Stimulated activated CD4-positive, alpha-beta T cell treated with anti-CD3 and anti-CD28 coated beads, TNF-alpha, amount 100 ng/mL, for 24 hours (primary cell): ENCODE measurements around the gene TWIST2.
A peak's percentile ranks its signal among the peaks of the same experiment; 100 is the strongest.

ENCODE experiments used
- DNase-seq, 3 experiments: peaks; one replicate each; pipeline ENCODE4 v3.0.0-alpha.2; 2020; ENCODE audit warnings: low read depth in 3 of 3

TWIST2 gene

DNA sequence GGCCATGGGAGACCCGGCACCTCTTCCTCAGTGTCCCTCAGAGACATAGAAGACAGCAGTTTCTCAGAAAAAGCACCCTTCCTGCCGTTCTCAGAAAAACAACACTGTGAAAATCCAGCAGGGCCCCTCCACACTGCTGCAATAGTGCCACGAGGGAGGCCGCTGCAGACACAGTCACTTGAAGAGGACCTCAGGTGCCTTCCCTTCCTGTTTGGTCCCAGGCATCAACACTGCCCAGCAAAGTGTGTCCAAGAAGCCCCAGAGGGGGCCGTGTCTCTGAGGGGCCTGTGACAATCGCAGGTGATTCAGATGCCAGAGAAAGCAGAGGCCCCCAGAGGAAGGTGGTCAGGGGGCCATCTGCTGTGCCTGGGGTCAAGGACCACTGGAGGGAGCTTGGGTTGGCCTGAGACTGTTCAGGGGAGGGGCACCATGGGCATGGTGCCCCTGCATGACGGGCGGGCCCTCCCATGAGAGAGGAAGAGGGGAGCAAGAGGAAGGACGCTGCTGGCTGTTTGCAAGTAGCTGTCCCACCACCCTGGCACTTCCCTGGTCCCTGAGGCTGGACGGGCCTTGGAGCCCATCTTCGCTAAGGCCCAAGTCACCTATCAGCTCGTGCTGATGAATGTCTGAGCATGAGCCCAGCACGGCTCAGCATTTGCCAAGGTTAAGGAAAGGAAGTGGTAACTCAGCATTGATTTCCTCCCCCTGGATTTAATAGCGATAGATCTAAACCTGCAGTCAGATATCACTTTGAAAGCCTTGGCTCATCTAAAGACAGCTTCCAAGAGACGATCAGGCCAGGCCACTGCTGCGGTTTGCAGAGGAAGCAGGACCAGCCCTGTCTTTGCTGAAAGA, 9.1 kb downstream of the TWIST2 start:
- DNase-seq = no peak

DNA sequence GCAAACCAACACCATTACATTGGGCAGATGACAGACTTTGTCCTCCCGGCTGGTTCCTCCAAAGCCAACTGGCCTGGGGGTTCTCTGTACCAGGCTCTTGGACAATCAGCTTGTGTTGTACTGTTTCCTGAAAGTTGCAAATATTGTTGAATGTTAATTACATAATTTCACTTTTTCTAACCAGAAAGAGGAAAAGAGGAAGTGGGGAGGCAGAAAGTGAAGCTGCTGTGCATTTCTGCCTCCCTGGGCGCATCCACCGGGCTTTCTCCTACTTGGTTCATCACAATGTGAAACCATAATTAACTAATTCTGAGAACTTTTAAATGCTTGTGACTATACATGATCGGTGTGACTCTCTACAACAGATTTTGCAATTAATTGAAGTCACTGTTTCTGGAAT, 10.1 kb downstream of the TWIST2 start:
- DNase-seq = no peak

DNA sequence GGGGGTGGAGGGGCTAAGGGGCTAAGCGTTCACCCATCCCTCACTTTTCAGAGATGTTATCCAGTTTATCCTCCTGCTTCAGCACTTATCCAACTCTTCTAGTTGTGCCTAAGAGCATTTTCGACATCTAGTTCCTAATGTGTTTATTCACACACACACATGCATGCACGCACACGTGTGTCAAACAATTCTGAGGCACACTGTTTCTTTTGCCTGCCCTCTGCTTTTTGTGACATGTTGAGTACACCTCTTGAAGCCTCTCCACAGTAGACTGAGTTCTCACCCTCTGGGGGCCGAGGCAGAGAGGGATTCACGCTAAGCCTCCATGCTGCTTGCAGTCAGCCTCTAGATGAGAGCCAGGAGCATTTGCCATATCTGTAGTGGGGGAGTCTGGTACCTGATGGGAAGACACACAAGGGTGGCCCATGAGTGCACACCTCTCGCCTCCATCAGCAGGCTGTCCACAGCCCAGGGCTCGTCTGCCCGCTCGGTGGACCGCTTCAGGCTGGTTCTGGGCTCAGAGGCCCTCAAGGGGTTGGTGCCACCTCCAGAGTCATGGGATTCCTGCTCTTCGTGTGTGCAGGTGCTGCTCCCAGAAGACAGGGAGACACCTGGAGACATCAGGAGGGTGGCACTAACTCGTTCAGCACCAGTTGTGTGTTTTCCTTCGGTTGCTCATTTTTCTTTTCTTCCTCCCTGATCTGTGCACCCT, 11.9 kb downstream of the TWIST2 start:
- DNase-seq = no peak

DNA sequence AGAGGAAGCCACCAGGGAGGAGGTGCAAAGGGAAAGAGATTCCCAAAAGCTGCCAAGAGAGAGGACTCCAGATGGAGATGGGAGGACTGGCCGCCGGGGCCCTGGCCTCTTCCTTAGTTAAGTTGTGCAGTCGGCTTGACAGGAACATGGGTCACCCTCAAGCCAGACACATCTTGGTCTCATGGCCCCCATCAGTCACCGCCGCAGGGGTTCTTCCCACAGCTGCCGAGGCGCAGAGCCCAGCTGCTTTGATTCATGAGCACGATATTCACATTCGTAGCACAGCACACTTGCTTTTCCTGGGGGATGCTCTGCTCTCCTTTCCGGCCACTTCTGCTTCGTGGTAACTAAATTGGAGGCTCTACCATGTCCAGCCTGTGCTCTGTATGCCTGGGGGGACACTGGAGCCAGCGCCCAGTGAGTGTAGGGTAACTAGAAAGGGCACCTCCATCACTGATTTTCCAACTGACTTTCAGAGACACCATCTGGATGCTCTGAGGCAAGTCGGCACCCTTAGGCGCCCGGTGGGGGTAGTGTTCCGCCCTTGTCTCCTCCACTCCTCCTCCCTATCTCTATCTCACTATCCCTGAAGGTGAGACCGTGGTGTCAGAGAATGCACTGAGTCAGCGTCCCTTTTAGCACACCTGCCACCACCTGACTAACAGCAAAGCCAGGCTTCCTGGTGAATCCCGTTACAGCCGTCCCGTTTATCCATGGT, 13.3 kb downstream of the TWIST2 start:
- no peak for DNase-seq

DNA sequence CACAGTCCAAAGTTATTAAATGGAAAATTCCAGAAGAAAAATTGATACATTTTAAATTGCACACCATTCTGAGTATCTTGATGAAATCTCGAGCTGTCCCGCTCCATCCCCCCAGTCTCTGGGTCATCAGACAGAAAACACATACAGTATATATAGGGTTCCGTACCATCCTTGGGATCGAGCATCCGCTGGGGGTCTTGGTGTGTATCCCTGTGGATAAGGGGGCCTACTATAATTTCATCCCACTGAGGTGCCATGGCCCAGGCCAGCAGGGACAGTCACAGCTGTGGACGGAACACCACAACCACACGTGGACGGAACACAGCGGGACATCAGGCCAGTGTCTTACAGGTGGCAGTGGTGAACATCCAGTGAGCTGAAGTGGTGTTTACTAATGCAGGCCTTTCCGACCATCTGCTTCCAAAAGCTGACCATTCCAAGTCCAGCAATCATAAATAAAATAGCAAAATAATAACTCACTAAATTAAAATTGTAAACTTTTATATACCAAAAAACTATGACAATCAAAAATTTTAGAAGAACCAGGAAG, 14.0 kb downstream of the TWIST2 start:
- DNase-seq = no peak

DNA sequence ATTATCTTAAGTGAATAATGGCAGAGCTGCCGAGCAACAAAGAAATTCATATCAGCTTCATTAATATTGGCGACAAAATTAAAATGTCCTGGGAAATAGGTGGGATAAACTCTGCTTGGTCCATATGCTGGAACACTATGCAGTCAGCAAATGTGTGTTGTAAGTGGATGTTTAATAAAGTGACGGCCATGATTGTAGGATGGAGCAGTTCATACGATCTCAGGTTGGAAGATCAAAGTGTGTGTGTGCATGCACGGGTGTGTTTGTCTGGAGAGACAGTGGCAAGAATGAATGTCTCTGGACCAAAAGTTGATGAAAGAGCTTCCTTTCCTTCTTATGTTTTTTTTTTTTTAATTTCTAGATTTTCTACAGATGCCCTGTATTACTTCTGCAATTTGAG, 14.8 kb downstream of the TWIST2 start:
- no peak for DNase-seq

DNA sequence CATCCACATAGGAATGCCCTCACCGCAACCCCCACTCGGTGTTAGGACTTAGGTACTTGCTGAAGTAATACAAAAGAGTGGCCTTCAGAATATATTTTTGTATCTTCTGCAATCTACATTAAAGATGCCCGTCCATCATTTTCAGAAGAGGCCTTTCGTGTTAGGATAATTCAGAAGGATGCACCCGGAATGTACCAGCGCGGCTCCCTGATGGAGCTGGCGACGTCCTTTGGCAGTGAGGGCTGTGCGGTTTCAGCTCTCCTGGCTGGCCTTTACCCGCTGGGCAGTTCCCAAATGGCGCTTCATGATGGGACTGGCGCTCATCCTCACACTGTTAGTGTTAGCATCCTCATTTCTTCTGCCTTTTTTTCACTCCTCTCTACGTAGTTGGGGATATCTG, 15.3 kb downstream of the TWIST2 start:
- DNase-seq = no peak

DNA sequence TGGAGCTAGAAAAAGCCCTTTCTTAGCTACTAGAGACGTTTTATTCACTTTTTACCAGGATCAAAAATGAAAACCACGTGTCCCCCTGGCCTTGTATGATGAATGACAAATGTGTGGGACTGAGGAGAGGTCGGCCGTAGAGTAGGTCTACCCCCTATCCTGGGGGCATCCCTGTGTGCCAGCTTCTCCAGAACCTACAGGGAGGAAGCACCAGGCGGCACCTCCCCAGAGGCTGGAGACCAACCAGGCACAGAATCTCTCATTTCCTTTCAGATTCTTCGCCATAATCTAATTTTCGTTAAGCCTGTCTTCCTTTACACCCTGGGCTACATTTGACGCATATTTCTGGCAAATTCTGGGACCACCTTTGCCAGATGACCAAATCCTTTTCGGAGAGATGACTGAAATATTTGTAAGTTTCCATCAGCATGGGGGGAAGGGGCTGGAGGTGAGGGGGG, 15.9 kb downstream of the TWIST2 start:
- DNase-seq = no peak

DNA sequence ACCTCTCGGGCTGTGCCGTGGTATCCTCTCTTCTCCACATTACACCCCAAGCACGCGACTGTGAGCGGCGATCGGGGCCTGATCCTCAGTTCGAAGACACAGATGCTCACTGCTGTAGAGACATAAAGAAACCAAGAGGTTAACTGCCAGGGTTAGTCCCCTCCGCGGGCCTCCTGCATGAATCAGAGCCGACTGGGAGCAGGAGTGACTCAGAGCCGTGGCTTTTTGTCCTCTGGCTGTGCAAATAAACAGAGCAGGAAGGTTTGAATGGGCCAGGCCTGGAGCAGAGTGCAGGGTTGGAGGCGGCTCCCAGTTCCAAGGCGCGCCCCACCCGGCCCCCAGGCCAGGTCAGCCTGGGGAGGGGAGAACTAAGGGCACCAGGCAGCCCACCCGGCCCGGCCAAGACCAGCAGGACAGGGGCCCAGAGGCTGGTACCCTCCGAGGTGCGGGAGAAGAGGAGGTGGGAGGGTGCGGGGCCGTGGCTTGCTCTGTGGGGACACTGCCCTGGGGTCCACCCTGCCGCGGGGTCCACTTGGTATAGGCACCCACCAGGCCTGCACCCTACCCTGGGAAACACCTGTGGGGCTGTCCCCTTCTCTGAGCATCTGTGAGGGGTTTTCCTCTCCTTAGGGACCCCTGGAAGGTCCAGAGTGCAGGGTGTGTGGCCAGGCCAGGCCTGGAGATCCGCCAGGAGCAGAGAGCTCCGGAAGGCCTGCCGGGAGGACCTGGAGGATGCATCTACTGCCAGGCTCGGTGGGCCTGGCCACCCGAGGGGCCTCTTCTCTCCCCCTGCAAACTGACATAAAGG, 16.5 kb downstream of the TWIST2 start:
- DNase-seq = peak; percentile 3 to 60 (median 16)

DNA sequence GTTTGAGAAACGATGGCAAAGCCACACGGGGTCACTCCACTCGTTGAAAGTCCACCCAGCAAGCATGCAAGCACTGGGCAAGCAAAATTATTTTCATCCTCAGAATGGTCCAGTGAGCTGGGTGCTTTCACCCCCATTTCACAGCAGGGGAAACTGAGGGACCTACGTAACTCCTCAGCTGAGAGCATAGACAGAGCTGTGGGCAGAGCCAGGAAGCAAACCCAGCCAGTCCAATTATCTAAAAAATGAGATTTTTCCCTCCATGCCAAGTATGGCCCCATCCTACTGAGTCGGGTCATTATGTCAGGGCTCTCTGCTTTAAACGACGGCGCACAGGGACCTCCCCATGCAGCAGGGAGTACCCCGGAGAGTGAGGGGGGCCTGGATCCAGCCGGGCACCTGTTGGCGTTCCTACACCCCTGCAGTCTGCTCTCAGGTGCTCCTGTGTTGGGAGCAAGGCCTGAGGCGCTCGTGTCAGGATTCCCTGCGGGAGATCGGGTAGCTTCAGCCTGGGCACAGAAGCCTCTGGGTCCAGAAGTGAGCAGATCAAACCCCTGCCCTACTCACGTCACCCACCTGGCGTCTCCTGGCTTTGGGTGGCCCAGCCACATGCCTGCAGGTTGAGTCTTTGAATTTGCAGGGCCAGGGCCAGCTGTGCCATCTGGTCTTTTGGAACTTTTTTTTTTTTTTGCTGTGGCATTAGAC, 17.3 kb downstream of the TWIST2 start:
- no peak for DNase-seq

DNA sequence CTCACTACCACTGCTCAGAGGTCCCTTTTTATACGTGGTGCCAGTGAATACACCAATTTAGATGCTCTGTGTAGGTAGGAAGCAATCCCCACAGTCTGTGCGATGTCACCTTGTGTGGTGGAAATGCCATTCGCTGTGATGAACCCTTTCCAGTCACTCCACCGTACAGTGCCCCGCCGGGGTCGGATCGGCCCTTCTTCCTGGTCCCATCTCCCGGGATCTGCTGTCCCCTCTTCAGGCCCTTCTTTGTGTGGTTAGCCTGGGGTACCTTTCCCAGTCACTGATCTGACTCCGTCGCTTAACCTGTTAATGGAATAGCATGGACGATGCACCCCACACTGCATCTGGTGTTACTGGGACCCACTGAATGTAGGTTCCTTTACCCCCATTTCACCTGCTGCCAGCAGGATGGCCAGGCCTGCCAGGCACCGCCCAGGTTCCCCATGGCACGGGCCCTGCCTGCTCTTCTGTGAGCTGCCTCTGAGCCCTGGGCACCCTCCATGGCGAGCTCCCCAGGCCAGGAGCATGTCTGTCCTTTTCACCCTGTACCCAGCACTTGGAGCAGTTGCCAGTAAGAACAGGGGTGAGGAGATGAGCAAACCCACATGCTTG, 18.0 kb downstream of the TWIST2 start:
- DNase-seq = no peak

DNA sequence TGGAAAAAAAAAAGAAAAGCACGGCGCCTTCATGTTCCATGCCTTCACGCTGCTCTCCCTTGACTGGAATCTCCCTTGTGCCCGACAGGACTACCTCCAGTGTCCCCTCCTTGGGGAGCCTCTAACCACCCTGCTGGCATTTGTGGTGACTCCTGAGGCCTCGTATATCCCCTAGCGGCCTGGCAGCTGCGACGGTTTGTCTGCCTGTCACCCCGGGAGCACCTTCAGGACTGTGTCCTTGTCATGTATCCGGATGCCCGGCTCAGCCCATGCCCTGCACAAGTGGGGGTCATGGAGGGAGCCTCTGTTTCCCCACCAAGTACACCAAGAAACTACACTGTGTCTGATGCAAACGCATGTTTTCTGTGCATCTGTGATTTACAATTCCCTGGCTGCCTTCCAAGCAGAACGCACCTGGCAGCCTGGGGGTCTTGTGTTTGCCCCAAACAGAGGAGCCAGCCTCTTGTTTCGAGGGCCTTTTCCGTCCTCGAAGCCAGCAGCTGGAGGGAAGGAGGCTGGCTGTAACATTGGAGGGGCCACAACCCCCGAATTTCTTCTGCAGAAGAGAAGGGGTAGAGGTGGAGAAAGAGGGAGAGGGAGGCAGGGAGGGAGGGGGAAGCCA, 18.9 kb downstream of the TWIST2 start:
- no peak for DNase-seq

DNA sequence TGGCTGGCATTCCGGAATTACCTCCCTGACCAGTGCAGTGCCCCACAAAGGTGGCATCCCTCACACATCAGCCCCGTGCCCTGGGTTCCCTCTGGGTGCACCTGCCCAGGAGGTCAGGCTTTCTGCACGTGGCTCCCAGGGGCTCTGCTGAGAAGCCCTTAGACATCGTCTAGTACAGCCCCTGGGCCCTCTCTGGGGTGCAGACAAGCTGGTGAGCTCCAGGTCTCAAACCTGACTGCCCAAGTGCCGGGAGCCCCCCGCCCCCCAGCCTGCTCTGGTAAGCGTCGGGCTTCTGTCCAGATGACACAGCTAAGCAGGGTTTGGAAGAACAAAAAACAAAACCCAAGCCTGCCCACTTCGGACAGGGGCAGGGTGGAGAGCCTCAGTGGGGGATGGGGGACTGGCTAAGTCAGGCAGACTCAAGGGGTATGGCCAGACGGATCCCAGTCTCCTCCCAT, 20.2 kb downstream of the TWIST2 start:
- no peak for DNase-seq

DNA sequence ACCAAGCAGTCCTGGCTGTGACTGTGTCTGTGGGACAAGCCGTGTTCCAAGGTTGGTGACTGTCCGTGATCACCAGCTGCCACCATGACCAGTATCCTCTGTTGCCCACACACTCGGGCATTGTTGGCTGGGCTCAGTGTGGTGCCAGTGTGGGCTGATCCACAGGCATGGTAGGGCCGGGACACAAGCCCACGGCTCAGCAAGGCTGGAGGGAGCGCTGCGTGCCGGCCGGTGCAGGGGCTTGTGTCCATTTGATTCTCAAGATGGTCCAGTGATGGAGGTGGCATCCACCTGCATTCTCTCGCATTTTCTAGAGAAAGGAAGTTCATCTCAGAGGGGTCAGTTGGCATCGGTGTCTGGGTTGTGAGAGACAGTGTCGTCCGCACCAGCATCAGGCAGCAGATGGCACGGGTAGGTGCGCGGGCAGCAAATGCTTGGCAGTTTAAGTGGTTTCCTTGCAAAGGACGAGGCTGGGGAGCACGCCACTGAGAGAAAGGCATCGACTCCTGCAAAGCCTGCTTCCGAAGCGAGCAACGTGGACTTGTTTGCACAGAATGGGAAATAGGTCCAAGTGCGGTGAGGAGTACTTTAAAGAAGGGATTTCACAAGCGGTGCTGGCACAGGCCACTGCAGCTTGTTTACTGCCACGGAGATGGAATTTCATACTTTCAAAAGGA, 20.9 kb downstream of the TWIST2 start:
- DNase-seq = no peak

DNA sequence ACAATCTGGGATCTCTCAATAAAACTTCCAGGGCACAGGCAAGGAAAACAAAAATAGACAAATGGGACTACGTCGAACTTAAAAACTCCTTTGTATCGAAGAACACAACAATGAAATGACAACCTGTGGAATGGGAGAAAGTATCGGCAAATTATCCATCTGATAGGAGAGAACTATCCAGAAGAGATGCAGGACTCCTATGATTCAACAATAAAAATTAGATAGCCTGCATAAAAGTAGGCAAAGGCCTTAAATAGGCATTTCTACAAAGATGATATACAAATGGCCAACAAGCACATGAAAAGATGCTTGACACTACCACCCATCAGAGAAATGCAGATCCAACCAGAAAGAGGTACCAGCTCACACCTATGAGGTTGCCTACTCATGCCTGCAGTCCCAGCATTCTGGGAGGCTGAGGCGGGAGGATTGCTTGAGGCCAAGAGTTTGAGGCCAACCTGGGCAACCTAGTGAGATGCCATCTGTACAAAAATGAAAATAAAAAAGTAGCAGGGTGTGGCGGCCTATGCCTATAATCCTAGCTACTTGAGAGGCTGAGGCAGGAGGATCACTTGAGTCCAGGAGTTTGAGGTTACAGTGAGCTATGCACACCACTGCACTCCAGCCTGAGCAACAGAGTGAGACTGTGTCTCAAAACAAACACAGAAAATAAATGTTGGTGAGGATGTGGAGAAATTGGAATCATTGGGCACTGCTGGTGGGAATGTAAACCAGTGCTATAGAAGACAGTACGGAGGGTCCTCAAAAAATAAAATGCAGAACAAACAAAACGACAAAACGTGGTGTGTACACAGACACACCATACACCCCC, 21.6 kb downstream of the TWIST2 start:
- no peak for DNase-seq

DNA sequence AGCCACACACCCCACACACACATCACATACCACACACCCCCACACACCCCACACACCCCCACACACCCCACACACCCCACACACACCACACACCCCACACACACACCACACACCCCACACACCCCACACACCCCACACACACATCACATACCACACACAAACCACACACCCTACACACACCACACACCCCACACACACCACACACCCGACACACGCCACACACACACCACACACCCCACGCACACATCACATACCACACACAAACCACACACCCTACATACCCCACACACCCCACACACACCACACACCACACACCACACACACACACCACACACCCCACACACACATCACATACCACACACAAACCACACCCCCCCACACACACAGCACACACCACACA, 22.4 kb downstream of the TWIST2 start:
- no peak for DNase-seq

DNA sequence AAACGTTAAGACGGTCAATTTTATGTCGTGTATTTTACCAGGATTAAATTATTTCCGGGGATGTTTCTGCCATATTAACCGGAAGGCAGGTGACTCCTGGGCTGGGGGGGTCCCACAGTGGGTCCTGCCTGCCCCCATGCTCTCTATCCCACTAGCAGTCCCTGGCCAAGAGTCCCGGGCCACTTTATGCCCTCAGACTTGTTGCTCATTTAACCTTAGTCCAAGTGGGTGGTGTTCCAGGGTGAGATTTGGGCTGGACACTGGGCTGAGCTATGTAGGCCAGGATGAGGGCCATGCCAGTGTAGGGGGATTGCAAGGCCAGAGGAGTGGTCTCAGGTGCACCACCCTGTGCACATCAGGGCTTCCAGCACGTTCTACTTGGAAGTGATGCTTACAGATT, 24.1 kb downstream of the TWIST2 start:
- no peak for DNase-seq
